ENCODE results near the gene DLG2. TPM values are rescaled to one million over a fixed set of nuclear protein-coding genes. Genes with fewer than 3 reads are reported as not detected.

The DLG2 gene
- total and polyA plus RNA-seq, 11 donors, result 2.4 to 13.9 (median 7.1) TPM

- Histone ChIP-seq H3K4me1 (no peaks in the 10 kb centered on the region), H3K4me3 (no peak overlapping the region), H3K9me3 (peaks cover 0 to 8% (median 0%) of the 10 kb centered on the region in 12 donors), H3K27ac (no peak overlapping the region), H3K36me3 (peaks cover 0 to 4% (median 0%) of the 10 kb centered on the region in 9 donors), H3K27me3 (no peaks in the 10 kb centered on the region)
- DNase-seq (no peak), ATAC-seq (no peak)
- intact Hi-C loops (cut with DNase I), result loop anchor here in 8 of 10 donors (5.0 to 10.0 kb wide), 7 partner anchors 74 to 624 kb away; partner anchors contain the start of genes CCDC83 (in 1 of the 8), CREBZF (in 1 of the 8) and SYTL2 (in 1 of the 8)
- WGBS, 4 donors, result 77 to 80% (median 78%) methylated on average over 4 of the region's 4 CpGs
- TF ChIP-seq POLR2A (IDR thresholded peaks at IDR 0.05) (no peak), CTCF (IDR thresholded peaks at IDR 0.05) (peak in 9 of 12 donors; percentile 12 to 51 (median 25))
Observed at GRCh38 chr11:85590848-85591483, 36.2 kb downstream of the DLG2 start.

GRCh38 chr11:85589373-85589772 is 37.8 kb downstream of the DLG2 start:
- TF ChIP-seq CTCF (IDR thresholded peaks at IDR 0.05) (no peak), POLR2A (IDR thresholded peaks at IDR 0.05) (no peak)
- intact Hi-C loops (cut with DNase I), result loop anchor here in 1 of 10 donors (5.0 kb wide), 1 partner anchor 127 kb away; no protein-coding TSS in a partner anchor
- H3K27ac ChIP-seq, result no peak overlapping the region
- no peak for DNase-seq
- no peaks in the 10 kb centered on the region for H3K27me3 ChIP-seq
- peaks cover 0 to 8% (median 0%) of the 10 kb centered on the region in 12 donors for H3K9me3 ChIP-seq
- no peak overlapping the region for H3K4me3 ChIP-seq
- no peaks in the 10 kb centered on the region for H3K4me1 ChIP-seq
- H3K36me3 ChIP-seq, result peaks cover 0 to 4% (median 0%) of the 10 kb centered on the region in 9 donors
- WGBS, 4 donors, result 83 to 97% (median 85%) methylated on average over 3 of the region's 3 CpGs
- ATAC-seq, result no peak

DNA sequence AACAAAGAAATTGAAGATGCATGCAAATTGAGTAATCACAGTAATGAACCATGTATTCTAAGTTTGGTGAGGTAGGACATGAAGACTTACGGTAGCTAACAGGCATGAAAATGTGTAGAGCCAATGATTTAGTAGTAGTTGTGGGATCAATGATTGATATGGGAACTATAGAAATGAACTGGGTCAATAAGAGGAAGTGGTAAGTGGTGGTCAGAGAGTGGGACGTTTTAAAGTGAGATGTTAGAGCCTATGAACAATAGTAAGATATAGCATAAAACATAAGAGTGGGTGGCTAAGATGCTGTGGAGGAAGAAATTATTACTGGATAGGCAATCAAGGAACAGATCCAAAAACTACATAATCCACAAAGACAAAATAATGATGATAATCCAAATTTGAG is 45.0 kb downstream of the DLG2 start:
- Histone ChIP-seq H3K4me1 (no peaks in the 10 kb centered on the region), H3K9me3 (peaks cover 0 to 12% (median 0%) of the 10 kb centered on the region in 12 donors), H3K4me3 (no peak overlapping the region), H3K27me3 (no peaks in the 10 kb centered on the region), H3K36me3 (no peaks in the 10 kb centered on the region), H3K27ac (no peak overlapping the region)
- intact Hi-C loops (cut with DNase I), result no loop called here
- WGBS, 4 donors, result 78 to 94% (median 84%) methylated on average over 2 of the region's 2 CpGs
- ATAC-seq, result no peak
- TF ChIP-seq CTCF (IDR thresholded peaks at IDR 0.05) (no peak), POLR2A (IDR thresholded peaks at IDR 0.05) (no peak)
- no peak for DNase-seq

DNA sequence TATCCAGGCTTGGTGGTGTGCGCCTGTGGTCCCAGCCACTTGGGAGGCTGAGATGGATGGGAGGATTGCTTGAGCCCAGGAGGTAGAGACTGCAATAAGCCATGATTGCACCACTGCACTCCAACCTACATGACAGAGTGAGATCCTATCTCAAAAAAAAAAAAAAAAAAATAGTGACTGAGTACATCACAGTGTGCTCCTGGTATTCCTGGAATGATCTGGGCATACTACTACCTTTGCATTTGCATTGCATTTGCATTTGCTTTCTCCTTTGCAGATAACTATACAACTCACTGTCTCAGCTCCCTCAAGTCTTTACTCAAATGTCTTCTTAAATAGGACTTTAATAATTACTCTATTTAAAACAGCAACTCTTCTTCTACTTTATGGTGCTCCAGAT is 51.8 kb downstream of the DLG2 start:
- intact Hi-C loops (cut with DNase I), result no loop called here
- 98 to 100% (median 99%) methylated on average over 1 of the region's 1 CpG for WGBS, 4 donors

More for the DNA sequence above, 51.8 kb downstream of the DLG2 start:
- Histone ChIP-seq H3K4me3 (no peak overlapping the region), H3K9me3 (peaks cover 0 to 12% (median 0%) of the 10 kb centered on the region in 12 donors), H3K36me3 (no peaks in the 10 kb centered on the region), H3K4me1 (no peaks in the 10 kb centered on the region), H3K27me3 (no peaks in the 10 kb centered on the region), H3K27ac (no peak overlapping the region)
- DNase-seq (no peak), ATAC-seq (no peak)
- no peak for TF ChIP-seq POLR2A (IDR thresholded peaks at IDR 0.05)
